ENCODE results near the gene TMEM151B.
A peak's percentile ranks its signal among the peaks of the same experiment; 100 is the strongest.

Gene TMEM151B

GRCh38 chr6:44253307-44254101 is 16.7 kb upstream of the TMEM151B start:
- DNase-seq: peak; percentile 58

- DNase-seq: no peak
Observed at GRCh38 chr6:44254191-44255104, 15.8 kb upstream of the TMEM151B start.

- no peak for DNase-seq
Observed at GRCh38 chr6:44255105-44255808, 15.0 kb upstream of the TMEM151B start.

- DNase-seq: no peak
Observed at GRCh38 chr6:44255871-44256774, 14.1 kb upstream of the TMEM151B start.

GRCh38 chr6:44256775-44257024 is 13.6 kb upstream of the TMEM151B start:
- DNase-seq: peak; percentile 21

GRCh38 chr6:44257025-44257752 is 13.1 kb upstream of the TMEM151B start, which contains the start of gene SLC35B2:
Gene SLC35B2 (minus strand): TSS chr6:44257528. CDS start chr6:44257410, 118 bp downstream.
- peak; percentile 62 for DNase-seq

GRCh38 chr6:44257753-44258324 is 12.4 kb upstream of the TMEM151B start:
- no peak for DNase-seq

- DNase-seq: no peak
Observed at GRCh38 chr6:44258325-44258863, 11.9 kb upstream of the TMEM151B start.

- no peak for DNase-seq
Observed at GRCh38 chr6:44258921-44259320, 11.3 kb upstream of the TMEM151B start.

- DNase-seq: no peak
Observed at GRCh38 chr6:44260011-44260410, 10.2 kb upstream of the TMEM151B start.

- DNase-seq: no peak
Observed at GRCh38 chr6:44260451-44261297, 9.6 kb upstream of the TMEM151B start.

- DNase-seq: no peak
Observed at GRCh38 chr6:44261581-44261980, 8.7 kb upstream of the TMEM151B start.

- no peak for DNase-seq
Observed at GRCh38 chr6:44262467-44263353, 7.5 kb upstream of the TMEM151B start.

- no peak for DNase-seq
Observed at GRCh38 chr6:44263354-44264100, 6.7 kb upstream of the TMEM151B start.

GRCh38 chr6:44264154-44265006 is 5.9 kb upstream of the TMEM151B start:
- DNase-seq: no peak

- DNase-seq: peak; percentile 66
Observed at GRCh38 chr6:44265007-44265721, 5.1 kb upstream of the TMEM151B start, which contains the start of gene NFKBIE. Gene NFKBIE (minus strand): TSS chr6:44265551. CDS start chr6:44265346, 205 bp downstream.

All from NCI-H2171 treated with DMSO at 0.1 percent for 48 hours (cell line).